Measurements from ENCODE around the gene SLC39A9. TPM values are rescaled to one million over a fixed set of nuclear protein-coding genes. Genes with fewer than 3 reads are reported as not detected.

The SLC39A9 gene
- total and polyA plus RNA-seq, 2 of the 4 experiments (the other 2 are of a cell fraction) = 41.4 to 168 TPM

- POLR2A ChIA-PET (ENCODE audit: unreplicated experiment) = no interaction called here
- no peaks in the 10 kb centered on the region for H3K9me1 ChIP-seq (ENCODE audit: insufficient read depth, low read length)
- no peak overlapping the region for H3K56ac ChIP-seq (ENCODE audit: extremely low read depth, insufficient read depth, low read length)
- H3K36me3 ChIP-seq (ENCODE audit: control insufficient read depth, insufficient read depth, low read length) = no peaks in the 10 kb centered on the region
- no peak overlapping the region for H3K4me3 ChIP-seq (ENCODE audit: insufficient read depth, low read depth, low read length)
- no peak overlapping the region for H3K18ac ChIP-seq (ENCODE audit: low read depth, low read length)
- H4K8ac ChIP-seq (ENCODE audit: low read depth in 2 of 2, low read length in 2 of 2) = no peak overlapping the region
- dilution Hi-C loops (cut with HindIII; ENCODE audit: low sequenced_read_pairs, unreplicated experiment) = no loop called here
- H2AK5ac ChIP-seq (ENCODE audit: low read depth, low read length) = no peak overlapping the region
- no peak for ATAC-seq (ENCODE audit: low read depth)
- no CpG with 5 or more reads among the region's 3 CpGs for WGBS, 2 experiments (ENCODE audit: extremely low coverage in 2 of 2, insufficient read length in 1 of 2)
- no peaks in the 10 kb centered on the region for H3K79me1 ChIP-seq (ENCODE audit: low read depth in 1 of 2, low read length in 2 of 2)
- H3K4me2 ChIP-seq (ENCODE audit: low read depth, low read length) = no peak overlapping the region
- BruUV-seq (replicated peaks) = no TSS peak
- CTCF ChIA-PET = no interaction called here
- in situ Hi-C loops (cut with MboI; ENCODE audit: low sequenced_read_pairs) = no loop called here
- H2AK9ac ChIP-seq (replicated peaks; ENCODE audit: low read depth, low read length, poor library complexity) = no peak overlapping the region
- H4K91ac ChIP-seq (ENCODE audit: insufficient read depth, low read depth, low read length) = no peak overlapping the region
- no peak overlapping the region for H2BK5ac ChIP-seq (ENCODE audit: low read depth, low read length, poor library complexity, severe bottlenecking)
- H2BK20ac ChIP-seq (ENCODE audit: low read depth, low read length) = no peak overlapping the region
- no peak overlapping the region for H3K14ac ChIP-seq (replicated peaks; ENCODE audit: low read depth, low read length)
- peaks cover 3% of the 10 kb centered on the region; the same call in 1 of the 2 replicates for H4K20me1 ChIP-seq (ENCODE audit: insufficient read depth, low read length)
- H2BK15ac ChIP-seq (ENCODE audit: low read depth, low read length) = no peak overlapping the region
- peaks cover 14% of the 10 kb centered on the region for H3K27me3 ChIP-seq (ENCODE audit: control insufficient read depth, insufficient read depth, low read length)
- H2BK120ac ChIP-seq (ENCODE audit: low read depth, low read length) = no peak overlapping the region
- DNase-seq = no peak
- H3K9ac ChIP-seq (ENCODE audit: low read depth, low read length) = no peak overlapping the region
- no peak overlapping the region for H3K4ac ChIP-seq (ENCODE audit: low read depth, low read length)
- intact Hi-C loops (cut with micrococcal nuclease) = no loop called here
- TF ChIP-seq FOS (IDR thresholded peaks at IDR 0.05; ENCODE audit: low read depth, low read length) (no peak), MAFK (IDR thresholded peaks at IDR 0.05; ENCODE audit: low read depth, low read length) (no peak), RAD21 (IDR thresholded peaks at IDR 0.05; ENCODE audit: low read length) (no peak), CEBPB (IDR thresholded peaks at IDR 0.05; ENCODE audit: low read depth, low read length) (no peak), NFE2L2 (IDR thresholded peaks at IDR 0.05; ENCODE audit: low read depth, low read length) (no peak), SMC3 (IDR thresholded peaks at IDR 0.05; ENCODE audit: low read depth, low read length) (no peak), CHD1 (IDR thresholded peaks at IDR 0.05; ENCODE audit: low read depth, low read length) (no peak)
- TF ChIP-seq, protein P1, sequence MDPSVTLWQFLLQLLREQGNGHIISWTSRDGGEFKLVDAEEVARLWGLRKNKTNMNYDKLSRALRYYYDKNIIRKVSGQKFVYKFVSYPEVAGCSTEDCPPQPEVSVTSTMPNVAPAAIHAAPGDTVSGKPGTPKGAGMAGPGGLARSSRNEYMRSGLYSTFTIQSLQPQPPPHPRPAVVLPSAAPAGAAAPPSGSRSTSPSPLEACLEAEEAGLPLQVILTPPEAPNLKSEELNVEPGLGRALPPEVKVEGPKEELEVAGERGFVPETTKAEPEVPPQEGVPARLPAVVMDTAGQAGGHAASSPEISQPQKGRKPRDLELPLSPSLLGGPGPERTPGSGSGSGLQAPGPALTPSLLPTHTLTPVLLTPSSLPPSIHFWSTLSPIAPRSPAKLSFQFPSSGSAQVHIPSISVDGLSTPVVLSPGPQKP (IDR thresholded peaks at IDR 0.05; ENCODE audit: borderline replicate concordance, low read depth, low read length) = no peak
- TF ChIP-seq, protein P2, sequence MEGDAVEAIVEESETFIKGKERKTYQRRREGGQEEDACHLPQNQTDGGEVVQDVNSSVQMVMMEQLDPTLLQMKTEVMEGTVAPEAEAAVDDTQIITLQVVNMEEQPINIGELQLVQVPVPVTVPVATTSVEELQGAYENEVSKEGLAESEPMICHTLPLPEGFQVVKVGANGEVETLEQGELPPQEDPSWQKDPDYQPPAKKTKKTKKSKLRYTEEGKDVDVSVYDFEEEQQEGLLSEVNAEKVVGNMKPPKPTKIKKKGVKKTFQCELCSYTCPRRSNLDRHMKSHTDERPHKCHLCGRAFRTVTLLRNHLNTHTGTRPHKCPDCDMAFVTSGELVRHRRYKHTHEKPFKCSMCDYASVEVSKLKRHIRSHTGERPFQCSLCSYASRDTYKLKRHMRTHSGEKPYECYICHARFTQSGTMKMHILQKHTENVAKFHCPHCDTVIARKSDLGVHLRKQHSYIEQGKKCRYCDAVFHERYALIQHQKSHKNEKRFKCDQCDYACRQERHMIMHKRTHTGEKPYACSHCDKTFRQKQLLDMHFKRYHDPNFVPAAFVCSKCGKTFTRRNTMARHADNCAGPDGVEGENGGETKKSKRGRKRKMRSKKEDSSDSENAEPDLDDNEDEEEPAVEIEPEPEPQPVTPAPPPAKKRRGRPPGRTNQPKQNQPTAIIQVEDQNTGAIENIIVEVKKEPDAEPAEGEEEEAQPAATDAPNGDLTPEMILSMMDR (conservative IDR thresholded peaks at IDR 0.05; ENCODE audit: low read depth, low read length) = no peak
- no peak overlapping the region for H4K5ac ChIP-seq (ENCODE audit: low read depth, low read length)
- no peaks in the 10 kb centered on the region; the same call in 1 of the 2 replicates for H3K4me1 ChIP-seq (ENCODE audit: control insufficient read depth, insufficient read depth, low read length)
- no peak overlapping the region for H3K27ac ChIP-seq (ENCODE audit: insufficient read depth, low read length)
- H3K23ac ChIP-seq (ENCODE audit: low read depth, low read length) = no peak overlapping the region
- no peak overlapping the region for H2AFZ ChIP-seq (replicated peaks; ENCODE audit: low read length, poor library complexity)
- no peaks in the 10 kb centered on the region for H3K9me3 ChIP-seq (ENCODE audit: control insufficient read depth, insufficient read depth, low read length)
Observed at GRCh38 chr14:69473260-69473659, 74.8 kb downstream of the SLC39A9 start.
